Measurements from ENCODE around the gene OR10P1.

Gene OR10P1

GRCh38 chr12:55681142-55682077, 44.7 kb downstream of the OR10P1 start:
- Histone ChIP-seq H3K79me1 (ENCODE audit: low read length) (no peaks in the 10 kb centered on the region), H3K56ac (ENCODE audit: low read length) (peak overlapping the region; percentile 75), H3K79me2 (ENCODE audit: control insufficient read depth, insufficient read depth, low read length) (no peaks in the 10 kb centered on the region), H3K9ac (ENCODE audit: low read length) (peak overlapping the region; percentile 34), H3K4me3 (ENCODE audit: low read length) (no peak overlapping the region), H3K4ac (ENCODE audit: low read depth, low read length) (no peak overlapping the region), H3K27me3 (ENCODE audit: insufficient read depth, low read length, poor library complexity) (no peaks in the 10 kb centered on the region), H3K27ac (ENCODE audit: low read depth, low read length) (no peak overlapping the region), H3K4me1 (ENCODE audit: control insufficient read depth, low read depth, low read length) (no peaks in the 10 kb centered on the region), H3K4me2 (ENCODE audit: low read length) (no peak overlapping the region), H3K18ac (ENCODE audit: low read length) (peak overlapping the region; percentile 34), H2AK5ac (ENCODE audit: low read length) (no peak overlapping the region), H3K23ac (ENCODE audit: low read length) (no peak overlapping the region), H2BK5ac (ENCODE audit: low read length) (no peak overlapping the region), H3K36me3 (ENCODE audit: control insufficient read depth, insufficient read depth, low read length) (no peaks in the 10 kb centered on the region), H4K5ac (ENCODE audit: low read length) (peak overlapping the region; percentile 73), H2BK15ac (replicated peaks; ENCODE audit: low read depth) (no peak overlapping the region), H2BK120ac (ENCODE audit: low read depth, low read length) (no peak overlapping the region), H4K8ac (ENCODE audit: low read depth, low read length) (no peak overlapping the region)
- DNase-seq = peak; percentile 97
- no CpG with 5 or more reads among the region's 17 CpGs for WGBS (ENCODE audit: extremely low coverage, insufficient coverage, low lambda C conversion rate)

GRCh38 chr12:55682087-55682796, 45.5 kb downstream of the OR10P1 start:
- Histone ChIP-seq H2BK5ac (ENCODE audit: low read length) (no peak overlapping the region), H3K4me1 (ENCODE audit: control insufficient read depth, low read depth, low read length) (no peaks in the 10 kb centered on the region), H3K18ac (ENCODE audit: low read length) (peak overlapping the region; percentile 34), H4K5ac (ENCODE audit: low read length) (peak overlapping the region; percentile 73), H2BK120ac (ENCODE audit: low read depth, low read length) (no peak overlapping the region), H3K4me3 (ENCODE audit: low read length) (no peak overlapping the region), H3K27ac (ENCODE audit: low read depth, low read length) (no peak overlapping the region), H3K56ac (ENCODE audit: low read length) (peak overlapping the region; percentile 75), H3K36me3 (ENCODE audit: control insufficient read depth, insufficient read depth, low read length) (no peaks in the 10 kb centered on the region), H3K4me2 (ENCODE audit: low read length) (no peak overlapping the region), H3K27me3 (ENCODE audit: insufficient read depth, low read length, poor library complexity) (no peaks in the 10 kb centered on the region), H4K8ac (ENCODE audit: low read depth, low read length) (no peak overlapping the region), H3K4ac (ENCODE audit: low read depth, low read length) (no peak overlapping the region), H3K23ac (ENCODE audit: low read length) (no peak overlapping the region), H2AK5ac (ENCODE audit: low read length) (no peak overlapping the region), H3K9ac (ENCODE audit: low read length) (peak overlapping the region; percentile 23), H2BK15ac (replicated peaks; ENCODE audit: low read depth) (no peak overlapping the region), H3K79me1 (ENCODE audit: low read length) (no peaks in the 10 kb centered on the region), H3K79me2 (ENCODE audit: control insufficient read depth, insufficient read depth, low read length) (no peaks in the 10 kb centered on the region)
- DNase-seq = no peak
- WGBS (ENCODE audit: extremely low coverage, insufficient coverage, low lambda C conversion rate) = no CpG with 5 or more reads among the region's 13 CpGs

- no peak overlapping the region for H2AK5ac ChIP-seq (ENCODE audit: low read length)
- no peak overlapping the region for H2BK15ac ChIP-seq (replicated peaks; ENCODE audit: low read depth)
- no peaks in the 10 kb centered on the region for H3K27me3 ChIP-seq (ENCODE audit: insufficient read depth, low read length, poor library complexity)
- no peak overlapping the region for H4K5ac ChIP-seq (ENCODE audit: low read length)
- H2BK120ac ChIP-seq (ENCODE audit: low read depth, low read length) = no peak overlapping the region
- no peaks in the 10 kb centered on the region for H3K79me1 ChIP-seq (ENCODE audit: low read length)
- no peak overlapping the region for H3K4me2 ChIP-seq (ENCODE audit: low read length)
- no peaks in the 10 kb centered on the region for H3K36me3 ChIP-seq (ENCODE audit: control insufficient read depth, insufficient read depth, low read length)
- no peak overlapping the region for H3K18ac ChIP-seq (ENCODE audit: low read length)
- no peak overlapping the region for H3K56ac ChIP-seq (ENCODE audit: low read length)
- H3K4me1 ChIP-seq (ENCODE audit: control insufficient read depth, low read depth, low read length) = no peaks in the 10 kb centered on the region
- H2BK5ac ChIP-seq (ENCODE audit: low read length) = no peak overlapping the region
- no peak overlapping the region for H3K4me3 ChIP-seq (ENCODE audit: low read length)
- no peaks in the 10 kb centered on the region for H3K79me2 ChIP-seq (ENCODE audit: control insufficient read depth, insufficient read depth, low read length)
- WGBS (ENCODE audit: extremely low coverage, insufficient coverage, low lambda C conversion rate) = no CpG with 5 or more reads among the region's 7 CpGs
- H4K8ac ChIP-seq (ENCODE audit: low read depth, low read length) = no peak overlapping the region
- no peak overlapping the region for H3K9ac ChIP-seq (ENCODE audit: low read length)
- H3K23ac ChIP-seq (ENCODE audit: low read length) = no peak overlapping the region
- no peak for DNase-seq
- no peak overlapping the region for H3K27ac ChIP-seq (ENCODE audit: low read depth, low read length)
- H3K4ac ChIP-seq (ENCODE audit: low read depth, low read length) = no peak overlapping the region
Measured at GRCh38 chr12:55683676-55684075, 47.0 kb downstream of the OR10P1 start.

- no peak for DNase-seq
- no peak overlapping the region for H3K56ac ChIP-seq (ENCODE audit: low read length)
- no CpG with 5 or more reads among the region's 20 CpGs for WGBS (ENCODE audit: extremely low coverage, insufficient coverage, low lambda C conversion rate)
Measured at GRCh38 chr12:55684761-55685370, 48.2 kb downstream of the OR10P1 start.

GRCh38 chr12:55685671-55686070, 49.0 kb downstream of the OR10P1 start:
- Histone ChIP-seq H3K4me1 (ENCODE audit: control insufficient read depth, low read depth, low read length) (no peaks in the 10 kb centered on the region), H4K8ac (ENCODE audit: low read depth, low read length) (no peak overlapping the region), H3K56ac (ENCODE audit: low read length) (no peak overlapping the region), H3K9ac (ENCODE audit: low read length) (no peak overlapping the region), H3K23ac (ENCODE audit: low read length) (no peak overlapping the region), H3K18ac (ENCODE audit: low read length) (no peak overlapping the region), H2BK15ac (replicated peaks; ENCODE audit: low read depth) (no peak overlapping the region), H3K79me2 (ENCODE audit: control insufficient read depth, insufficient read depth, low read length) (no peaks in the 10 kb centered on the region), H2AK5ac (ENCODE audit: low read length) (no peak overlapping the region), H3K27ac (ENCODE audit: low read depth, low read length) (no peak overlapping the region), H2BK5ac (ENCODE audit: low read length) (no peak overlapping the region), H3K27me3 (ENCODE audit: insufficient read depth, low read length, poor library complexity) (no peaks in the 10 kb centered on the region), H2BK120ac (ENCODE audit: low read depth, low read length) (no peak overlapping the region), H3K4me3 (ENCODE audit: low read length) (no peak overlapping the region), H3K4ac (ENCODE audit: low read depth, low read length) (no peak overlapping the region), H3K4me2 (ENCODE audit: low read length) (no peak overlapping the region), H4K5ac (ENCODE audit: low read length) (no peak overlapping the region), H3K79me1 (ENCODE audit: low read length) (no peaks in the 10 kb centered on the region), H3K36me3 (ENCODE audit: control insufficient read depth, insufficient read depth, low read length) (no peaks in the 10 kb centered on the region)
- DNase-seq = no peak
- no CpG with 5 or more reads among the region's 5 CpGs for WGBS (ENCODE audit: extremely low coverage, insufficient coverage, low lambda C conversion rate)

More at GRCh38 chr12:55684761-55685370, 48.2 kb downstream of the OR10P1 start:
- no peak overlapping the region for H2BK120ac ChIP-seq (ENCODE audit: low read depth, low read length)
- H3K4me1 ChIP-seq (ENCODE audit: control insufficient read depth, low read depth, low read length) = no peaks in the 10 kb centered on the region
- no peak overlapping the region for H4K5ac ChIP-seq (ENCODE audit: low read length)
- no peak overlapping the region for H3K27ac ChIP-seq (ENCODE audit: low read depth, low read length)
- no peak overlapping the region for H2BK15ac ChIP-seq (replicated peaks; ENCODE audit: low read depth)
- no peak overlapping the region for H3K9ac ChIP-seq (ENCODE audit: low read length)
- no peaks in the 10 kb centered on the region for H3K79me2 ChIP-seq (ENCODE audit: control insufficient read depth, insufficient read depth, low read length)
- no peak overlapping the region for H2AK5ac ChIP-seq (ENCODE audit: low read length)
- H3K27me3 ChIP-seq (ENCODE audit: insufficient read depth, low read length, poor library complexity) = no peaks in the 10 kb centered on the region
- no peak overlapping the region for H3K18ac ChIP-seq (ENCODE audit: low read length)
- H3K4ac ChIP-seq (ENCODE audit: low read depth, low read length) = no peak overlapping the region
- no peaks in the 10 kb centered on the region for H3K79me1 ChIP-seq (ENCODE audit: low read length)
- no peak overlapping the region for H3K4me2 ChIP-seq (ENCODE audit: low read length)
- H3K4me3 ChIP-seq (ENCODE audit: low read length) = no peak overlapping the region
- no peaks in the 10 kb centered on the region for H3K36me3 ChIP-seq (ENCODE audit: control insufficient read depth, insufficient read depth, low read length)
- H3K23ac ChIP-seq (ENCODE audit: low read length) = no peak overlapping the region
- H2BK5ac ChIP-seq (ENCODE audit: low read length) = no peak overlapping the region
- no peak overlapping the region for H4K8ac ChIP-seq (ENCODE audit: low read depth, low read length)
